ENCODE data around the gene NCAPG2.

- no peak for TF ChIP-seq CTCF (conservative IDR thresholded peaks at IDR 0.05; ENCODE audit: low read length)
- TF ChIP-seq EZH2phosphoT487 (IDR thresholded peaks at IDR 0.05; ENCODE audit: borderline replicate concordance): no peak
Measured at GRCh38 chr7:158611541-158611940, 93.1 kb downstream of the NCAPG2 start.

All from Loucy (cell line).